Urinary bladder (tissue), 4 donors: ENCODE measurements around the gene MPPED2. TPM values are rescaled to one million over a fixed set of nuclear protein-coding genes. Genes with fewer than 3 reads are reported as not detected.

Experiments
- DNase-seq: peaks from one replicate; pipeline ENCODE4 v3.0.0-alpha.2; 2015; ENCODE audit errors: extremely low spot score
- H3K27ac ChIP-seq: one replicate; pipeline ENCODE4 v1.5.1; 2013; ENCODE audit warnings: low read depth, mild to moderate bottlenecking, moderate library complexity
- H3K36me3 ChIP-seq: one replicate; pipeline ENCODE4 v1.6.1; 2013; ENCODE audit warnings: mild to moderate bottlenecking, moderate library complexity; ENCODE audit not compliant: insufficient read depth
- H3K4me1 ChIP-seq: one replicate; pipeline ENCODE4 v1.6.1; 2013; ENCODE audit warnings: mild to moderate bottlenecking, moderate library complexity; ENCODE audit not compliant: insufficient read depth
- H3K4me3 ChIP-seq: one replicate; pipeline ENCODE4 v1.5.1; 2013; ENCODE audit warnings: low read depth, low read length
- WGBS: extraction: QIAGEN DNeasy Blood & Tissue Kit; methylation state at CpG from one replicate; pipeline ENCODE4 v1.1.7; 2013; 5-methylcytosine and 5-hydroxymethylcytosine counted together
- polyA plus RNA-seq: library from polyadenylated mRNA; stranded (reverse); fragments of 200-250 nt; gene quantifications from one replicate; pipeline ENCODE4 v1.2.3, GENCODE V29; 2013
- total RNA-seq: library from RNA; depleted of rRNA; stranded (reverse); fragments of >200 nt; gene quantifications from one replicate; pipeline ENCODE4 v1.2.3, GENCODE V29; 2014
- donor health status: healthy with polysubstance abuse.
- donor health status: healthy.

Gene MPPED2
- total and polyA plus RNA-seq, 2 donors: 3.0 to 25.7 TPM

GRCh38 chr11:30414244-30414643 is 171.9 kb downstream of the MPPED2 start:
- Histone ChIP-seq H3K27ac (no peak overlapping the region), H3K4me3 (no peak overlapping the region), H3K36me3 (no peaks in the 10 kb centered on the region), H3K4me1 (no peaks in the 10 kb centered on the region)
- 56% methylated on average over 5 of the region's 5 CpGs for WGBS
- no peak for DNase-seq

GRCh38 chr11:30412509-30412908 is 173.6 kb downstream of the MPPED2 start:
- H3K4me1 ChIP-seq: no peaks in the 10 kb centered on the region
- WGBS: 52% methylated on average over 2 of the region's 2 CpGs
- DNase-seq: no peak

DNA sequence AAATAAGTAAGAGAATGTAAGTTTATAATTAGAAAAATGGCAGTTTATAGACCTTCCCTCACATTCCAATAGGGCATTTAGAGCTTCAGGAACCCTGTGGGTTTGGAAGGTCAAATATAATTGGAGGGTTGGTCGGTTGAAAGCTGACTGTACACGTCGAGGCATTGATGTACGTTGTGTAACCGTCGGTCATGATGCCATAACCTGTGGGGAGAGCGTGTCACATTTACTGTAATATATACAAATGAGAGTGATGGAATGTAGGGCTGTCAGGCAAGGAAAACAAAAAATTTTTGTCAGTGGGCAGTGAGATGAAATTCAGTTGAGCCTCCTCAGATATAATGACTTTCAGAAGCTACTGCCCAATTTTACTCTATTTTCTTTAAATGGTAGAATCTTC is 174.8 kb downstream of the MPPED2 start:
- no peak for DNase-seq
- WGBS: 67% methylated on average over 7 of the region's 7 CpGs
- Histone ChIP-seq H3K27ac (no peak overlapping the region), H3K36me3 (no peaks in the 10 kb centered on the region), H3K4me3 (no peak overlapping the region), H3K4me1 (no peaks in the 10 kb centered on the region)

More at GRCh38 chr11:30412509-30412908, 173.6 kb downstream of the MPPED2 start:
- Histone ChIP-seq H3K27ac (no peak overlapping the region), H3K4me3 (no peak overlapping the region), H3K36me3 (no peaks in the 10 kb centered on the region)

DNA sequence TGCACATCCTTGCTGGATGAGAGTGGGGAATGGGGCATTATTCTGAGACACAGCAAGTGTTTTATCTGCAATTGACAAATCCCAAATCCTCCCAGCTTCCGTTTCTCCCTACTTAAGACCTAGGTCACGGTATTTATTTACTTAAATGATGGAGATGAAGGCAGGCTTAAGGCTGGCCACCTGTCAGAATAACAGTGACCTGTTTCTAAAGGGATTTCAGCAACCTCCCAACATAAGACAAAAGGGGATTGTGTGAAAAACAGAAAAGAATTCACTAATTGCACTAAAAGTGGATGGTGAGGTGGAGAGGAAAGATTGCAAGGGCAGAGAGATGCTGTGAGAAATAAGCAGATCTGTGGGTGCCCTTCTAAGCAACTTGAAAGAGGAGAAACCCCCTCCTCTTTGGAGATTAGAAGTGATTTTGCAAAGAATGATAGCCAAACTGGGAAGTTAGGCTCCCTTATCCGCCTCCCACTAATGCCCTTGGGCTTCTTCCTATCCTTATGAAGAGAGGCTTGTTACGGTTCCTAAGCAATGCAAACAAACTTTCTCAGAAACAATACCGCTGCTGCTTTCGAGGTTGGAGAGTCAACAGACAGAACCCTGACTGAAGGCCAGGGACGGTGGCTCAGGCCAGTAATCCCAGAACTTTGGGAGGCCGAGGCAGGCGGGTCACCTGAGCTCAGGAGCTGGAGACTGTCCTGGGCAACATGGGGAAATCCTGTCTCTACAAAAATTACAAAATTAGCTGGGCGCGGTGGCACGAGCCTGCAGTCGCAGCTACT is 179.0 kb downstream of the MPPED2 start:
- 59% methylated on average over 13 of the region's 13 CpGs for WGBS
- no peak overlapping the region for H3K27ac ChIP-seq
- no peak for DNase-seq

GRCh38 chr11:30405385-30405784 is 180.8 kb downstream of the MPPED2 start:
- no peaks in the 10 kb centered on the region for H3K4me1 ChIP-seq
- 63% methylated on average over 3 of the region's 3 CpGs for WGBS
- no peak for DNase-seq
- no peak overlapping the region for H3K4me3 ChIP-seq
- no peaks in the 10 kb centered on the region for H3K36me3 ChIP-seq
- H3K27ac ChIP-seq: no peak overlapping the region

More for the DNA sequence above, 179.0 kb downstream of the MPPED2 start:
- no peaks in the 10 kb centered on the region for H3K4me1 ChIP-seq
- H3K4me3 ChIP-seq: no peak overlapping the region
- H3K36me3 ChIP-seq: no peaks in the 10 kb centered on the region

DNA sequence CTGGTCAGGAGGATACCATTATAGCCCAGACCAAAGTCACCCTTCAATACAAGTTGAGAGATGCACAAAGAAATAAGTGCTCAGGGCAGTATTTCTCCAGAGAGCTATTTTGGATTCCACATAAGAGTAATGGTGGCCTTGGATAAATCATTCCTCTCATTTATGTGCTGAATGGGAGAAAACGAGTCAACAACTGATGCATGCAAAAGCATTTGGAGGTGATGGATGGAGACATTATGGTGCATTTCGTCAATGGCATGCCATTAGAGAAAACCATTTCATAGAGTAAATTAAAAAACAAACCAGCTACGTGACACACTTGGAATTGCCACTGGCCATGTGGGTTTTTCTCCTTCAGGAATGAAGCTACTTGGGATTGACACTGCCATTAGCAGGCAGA is 182.0 kb downstream of the MPPED2 start:
- no peaks in the 10 kb centered on the region for H3K4me1 ChIP-seq
- H3K36me3 ChIP-seq: no peaks in the 10 kb centered on the region
- DNase-seq: no peak
- WGBS: 93% methylated on average over 3 of the region's 3 CpGs
- no peak overlapping the region for H3K4me3 ChIP-seq
- no peak overlapping the region for H3K27ac ChIP-seq

- Histone ChIP-seq H3K36me3 (no peaks in the 10 kb centered on the region), H3K4me1 (no peaks in the 10 kb centered on the region), H3K4me3 (no peak overlapping the region), H3K27ac (no peak overlapping the region)
- 22% methylated on average over 8 of the region's 8 CpGs for WGBS
- DNase-seq: no peak
Observed at GRCh38 chr11:30395751-30396150, 190.4 kb downstream of the MPPED2 start.

DNA sequence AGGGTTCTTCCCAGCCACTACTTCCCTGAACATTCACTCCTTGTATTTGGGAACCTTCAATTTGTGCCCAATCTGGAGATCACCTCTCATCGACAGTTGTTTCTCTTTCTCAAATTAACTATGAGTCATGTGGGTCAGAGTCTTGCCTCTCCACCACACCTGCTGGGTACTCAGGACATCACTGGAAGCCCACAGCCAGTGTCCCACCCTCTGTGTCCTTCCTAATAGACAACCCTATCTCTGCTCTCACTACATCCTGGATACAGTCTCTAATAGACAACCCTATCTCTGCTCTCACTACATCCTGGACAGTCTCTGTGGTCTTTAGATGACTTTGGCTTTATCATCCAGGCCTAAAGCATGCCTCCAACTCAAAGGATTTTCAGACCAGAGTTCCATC is 193.1 kb downstream of the MPPED2 start:
- WGBS: 64% methylated on average over 1 of the region's 1 CpG
- no peak overlapping the region for H3K27ac ChIP-seq
- no peaks in the 10 kb centered on the region for H3K36me3 ChIP-seq
- no peak for DNase-seq
- H3K4me3 ChIP-seq: no peak overlapping the region
- H3K4me1 ChIP-seq: no peaks in the 10 kb centered on the region

GRCh38 chr11:30392221-30392784 is 193.8 kb downstream of the MPPED2 start:
- H3K27ac ChIP-seq: no peak overlapping the region
- DNase-seq: peak; percentile 18
- no peaks in the 10 kb centered on the region for H3K4me1 ChIP-seq
- H3K36me3 ChIP-seq: no peaks in the 10 kb centered on the region
- no peak overlapping the region for H3K4me3 ChIP-seq
- 28% methylated on average over 5 of the region's 5 CpGs for WGBS

DNA sequence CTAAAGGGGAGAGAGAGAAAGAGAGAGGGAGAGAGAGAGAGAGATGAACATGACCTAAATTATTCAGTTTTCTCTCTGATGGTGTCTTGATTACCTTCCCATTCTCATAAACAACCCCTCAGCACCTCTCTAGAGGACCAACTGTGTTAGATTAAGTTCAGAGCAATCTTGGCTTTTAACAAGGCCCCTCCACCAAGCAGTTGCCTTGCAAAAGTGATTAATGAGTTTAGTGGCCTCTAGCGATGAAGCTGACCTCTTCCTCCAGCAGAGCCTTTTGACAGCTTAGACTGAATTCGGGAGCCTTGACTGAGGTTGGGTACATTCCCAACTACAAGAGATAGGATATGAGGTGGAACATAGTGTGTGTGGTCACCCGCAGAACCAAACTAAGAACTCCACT is 197.2 kb downstream of the MPPED2 start:
- Histone ChIP-seq H3K27ac (no peak overlapping the region), H3K36me3 (no peaks in the 10 kb centered on the region), H3K4me3 (no peak overlapping the region), H3K4me1 (no peaks in the 10 kb centered on the region)
- DNase-seq: no peak
- 68% methylated on average over 3 of the region's 3 CpGs for WGBS

GRCh38 chr11:30387891-30388861 is 198.0 kb downstream of the MPPED2 start:
- Histone ChIP-seq H3K27ac (no peak overlapping the region), H3K4me1 (no peaks in the 10 kb centered on the region), H3K36me3 (no peaks in the 10 kb centered on the region), H3K4me3 (no peak overlapping the region)
- 68% methylated on average over 19 of the region's 19 CpGs for WGBS
- no peak for DNase-seq

DNA sequence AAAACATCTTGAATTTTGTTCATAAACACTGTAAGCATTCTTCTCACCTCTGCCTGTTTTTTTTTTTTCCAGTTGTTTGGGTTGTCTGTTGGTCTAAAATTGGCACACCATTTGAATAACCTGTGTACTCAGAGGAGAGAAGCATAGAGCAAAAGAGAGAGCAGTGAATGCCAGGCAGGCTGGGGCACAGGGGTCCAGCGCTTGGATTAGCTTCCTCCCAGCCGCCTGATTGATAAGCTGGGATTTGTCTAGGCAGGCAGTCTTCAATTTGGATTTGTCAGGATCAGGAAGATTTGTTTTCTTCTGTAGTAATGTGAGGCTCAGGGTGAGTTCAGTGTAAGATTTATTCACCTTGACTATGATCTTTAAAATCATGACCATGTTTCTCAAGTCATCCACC is 204.3 kb downstream of the MPPED2 start:
- no peak for DNase-seq
- no peaks in the 10 kb centered on the region for H3K4me1 ChIP-seq
- H3K27ac ChIP-seq: no peak overlapping the region
- WGBS: 67% methylated on average over 2 of the region's 2 CpGs
- no peaks in the 10 kb centered on the region for H3K36me3 ChIP-seq
- no peak overlapping the region for H3K4me3 ChIP-seq

DNA sequence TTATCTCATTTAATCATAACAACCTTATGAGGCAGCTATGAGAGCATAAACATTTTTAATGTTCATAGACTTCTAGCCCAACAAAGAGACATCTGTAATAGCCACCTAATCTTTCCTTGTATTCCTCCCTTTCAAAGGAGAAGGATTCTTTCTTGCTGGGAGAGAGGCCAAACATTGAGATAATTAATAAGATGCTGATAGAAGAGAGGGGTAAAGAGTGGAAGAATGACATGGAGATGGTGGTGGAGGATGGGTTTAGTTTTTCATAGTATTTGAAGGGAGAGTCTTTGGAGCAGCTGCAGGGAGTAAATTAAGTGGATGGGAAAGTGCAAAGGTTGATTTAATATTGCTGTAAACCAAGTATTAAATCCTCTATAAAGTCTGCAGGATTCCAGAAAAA is 205.3 kb downstream of the MPPED2 start:
- Histone ChIP-seq H3K27ac (no peak overlapping the region), H3K4me3 (no peak overlapping the region), H3K36me3 (no peaks in the 10 kb centered on the region), H3K4me1 (no peaks in the 10 kb centered on the region)
- DNase-seq: no peak
